Transverse colon (tissue), 3 donors: ENCODE measurements around the gene RNF224.

Experiments
- CTCF ChIP-seq, 5 experiments: fragments of 200-600 bp in 3 of 5; fragments of 450-650 bp in 2 of 5; sonication (generic) in 3 of 5; IDR thresholded peaks; 1 replicate in 2 of 5; 2 replicates in 3 of 5; pipeline ENCODE4 v1.5.1; 2016 to 2017; ENCODE audit warnings: antibody characterized with exemption in 5 of 5, inconsistent platforms in 3 of 5, mild to moderate bottlenecking in 2 of 5, moderate library complexity in 1 of 5
- EP300 ChIP-seq: sonication (generic); formaldehyde crosslinking; IDR thresholded peaks from one replicate; pipeline ENCODE4 v1.6.1; 2017; ENCODE audit warnings: antibody characterized with exemption, low read depth
- POLR2A ChIP-seq: fragments of 450-650 bp; IDR thresholded peaks from one replicate; pipeline ENCODE4 v1.6.1; 2016; ENCODE audit warnings: antibody characterized with exemption, mild to moderate bottlenecking, moderate library complexity

- TF ChIP-seq CTCF (IDR thresholded peaks at IDR 0.05) = no peak
- TF ChIP-seq POLR2A = no peak
- TF ChIP-seq EP300 = no peak
Observed at GRCh38 chr9:137187386-137187785, 39.9 kb upstream of the RNF224 start.
